A549 treated with ZK216348 at 1 μM for 4 hours (cell line): ENCODE data around the gene DYNC2LI1. TPM values are rescaled to one million over a fixed set of nuclear protein-coding genes. Genes with fewer than 3 reads are reported as not detected.

Source experiments
- total RNA-seq: library from RNA; stranded (reverse); fragments of 200-300 nt; extraction: Qiagen RNA extraction; gene quantifications from 5 replicates; pipeline ENCODE4 v1.2.3, GENCODE V29; 2022; ENCODE audit warnings: low read depth

DYNC2LI1 gene
- total RNA-seq: 12.6 to 25.6 TPM (median 15.2 TPM) in 5 replicates

GRCh38 chr2:43773876-43774613 lies at the start of gene DYNC2LI1:
DYNC2LI1 (plus strand) TSS chr2:43774039; CDS start chr2:43774139, 100 bp downstream.

GRCh38 chr2:43838560-43839267 lies 64.9 kb downstream of the DYNC2LI1 start, which contains the start of the genes ABCG5 and ABCG8:
ABCG5 (minus strand) TSS chr2:43838839; CDS start chr2:43838679, 160 bp downstream.
ABCG8 (plus strand) TSS chr2:43838971; CDS start chr2:43839054, 83 bp downstream.

Other genes with a start within 250 kb of the DYNC2LI1 start
- gene THADA, start 178.0 kb upstream of the DYNC2LI1 start, total RNA-seq: 17.0 to 25.1 TPM (median 22.8 TPM) in 5 replicates
- gene PLEKHH2, start 136.8 kb upstream of the DYNC2LI1 start, total RNA-seq: 0.89 to 1.8 TPM (median 1.5 TPM) in 5 replicates
- 1.6 to 2.8 TPM (median 1.9 TPM) in 5 replicates for gene C1GALT1C1L, start 97.6 kb upstream of the DYNC2LI1 start, total RNA-seq
- not detected in 5 replicates for gene ABCG5, start 64.8 kb downstream of the DYNC2LI1 start, total RNA-seq
- not detected in 5 replicates for gene ABCG8, start 64.9 kb downstream of the DYNC2LI1 start, total RNA-seq
- gene LRPPRC, start 221.9 kb downstream of the DYNC2LI1 start, total RNA-seq: 72.6 to 112 TPM (median 96.7 TPM) in 5 replicates